Effector CD4-positive, alpha-beta T cell (primary cell): ENCODE results near the gene TRAF3IP1.
"Not testable (repeated sequence)": the region's sequence is repeated elsewhere in the genome, so short reads cannot be mapped to it uniquely, and the experiment has no call there.

ENCODE experiments used
- DNase-seq: peaks from one replicate; pipeline ENCODE4 v3.0.0-alpha.2; 2020

The TRAF3IP1 gene

GRCh38 chr2:238313289-238313990 is 6.9 kb upstream of the TRAF3IP1 start:
- no peak for DNase-seq

GRCh38 chr2:238313991-238314350 is 6.3 kb upstream of the TRAF3IP1 start:
- DNase-seq = no peak

- no peak for DNase-seq
Observed at GRCh38 chr2:238314576-238314975, 5.7 kb upstream of the TRAF3IP1 start.

- DNase-seq = no peak
Observed at GRCh38 chr2:238315031-238315595, 5.2 kb upstream of the TRAF3IP1 start.

GRCh38 chr2:238320648-238321281 is 447 bp downstream of the TRAF3IP1 start:
- DNase-seq = no peak

- DNase-seq = no peak
Observed at GRCh38 chr2:238321467-238321866, 1.1 kb downstream of the TRAF3IP1 start.

- DNase-seq = no peak
Observed at GRCh38 chr2:238322001-238322411, 1.7 kb downstream of the TRAF3IP1 start.

- DNase-seq = not testable (repeated sequence)
Observed at GRCh38 chr2:238324248-238324647, 3.9 kb downstream of the TRAF3IP1 start.

- DNase-seq = no peak
Observed at GRCh38 chr2:238325694-238326093, 5.4 kb downstream of the TRAF3IP1 start.

- DNase-seq = no peak
Observed at GRCh38 chr2:238326801-238327365, 6.6 kb downstream of the TRAF3IP1 start.

- no peak for DNase-seq
Observed at GRCh38 chr2:238327751-238328150, 7.4 kb downstream of the TRAF3IP1 start.

- DNase-seq = no peak
Observed at GRCh38 chr2:238330391-238330790, 10.1 kb downstream of the TRAF3IP1 start.

GRCh38 chr2:238331916-238332315 is 11.6 kb downstream of the TRAF3IP1 start:
- DNase-seq = no peak

GRCh38 chr2:238334885-238335284 is 14.6 kb downstream of the TRAF3IP1 start:
- DNase-seq = no peak

- DNase-seq = not testable (repeated sequence)
Observed at GRCh38 chr2:238335591-238335990, 15.3 kb downstream of the TRAF3IP1 start.

- no peak for DNase-seq
Observed at GRCh38 chr2:238336151-238336550, 15.8 kb downstream of the TRAF3IP1 start.

- DNase-seq = no peak
Observed at GRCh38 chr2:238336793-238337444, 16.6 kb downstream of the TRAF3IP1 start.

GRCh38 chr2:238337846-238338245 is 17.5 kb downstream of the TRAF3IP1 start:
- no peak for DNase-seq

- DNase-seq = no peak
Observed at GRCh38 chr2:238338710-238339394, 18.5 kb downstream of the TRAF3IP1 start.

- no peak for DNase-seq
Observed at GRCh38 chr2:238339395-238339780, 19.1 kb downstream of the TRAF3IP1 start.

GRCh38 chr2:238339814-238340213 is 19.5 kb downstream of the TRAF3IP1 start:
- DNase-seq = no peak

- no peak for DNase-seq
Observed at GRCh38 chr2:238341536-238341935, 21.2 kb downstream of the TRAF3IP1 start.

- no peak for DNase-seq
Observed at GRCh38 chr2:238344035-238344434, 23.7 kb downstream of the TRAF3IP1 start.
